Inflammatory macrophage (primary cell): ENCODE data around the gene TANC1.
"Not testable (repeated sequence)": the region's sequence is repeated elsewhere in the genome, so short reads cannot be mapped to it uniquely, and the experiment has no call there.

Source experiments
- DNase-seq, 2 donors: peaks; one replicate each; pipeline ENCODE4 v3.0.0-alpha.2; 2020 to 2022

The TANC1 gene

DNA sequence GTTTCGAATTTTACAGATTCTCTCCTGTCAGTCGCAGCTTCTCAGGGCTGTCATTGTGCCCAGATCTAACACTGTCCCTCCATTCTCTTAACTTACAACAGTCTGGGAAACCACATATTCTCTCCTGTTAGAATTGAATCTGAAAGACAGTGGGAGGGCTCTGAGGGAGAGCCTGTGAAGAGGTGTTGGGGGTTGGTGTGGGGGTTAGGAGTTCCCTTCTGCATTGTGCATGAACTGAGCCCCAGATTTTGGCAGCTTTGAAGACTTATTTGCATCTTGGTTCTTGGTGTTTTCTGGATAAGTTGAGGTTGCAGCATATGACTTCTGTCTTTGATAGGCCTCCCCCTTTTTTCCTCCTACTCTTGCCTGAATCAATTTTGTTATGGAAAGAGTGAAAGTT lies 64.1 kb downstream of the TANC1 start:
- no peak for DNase-seq

DNA sequence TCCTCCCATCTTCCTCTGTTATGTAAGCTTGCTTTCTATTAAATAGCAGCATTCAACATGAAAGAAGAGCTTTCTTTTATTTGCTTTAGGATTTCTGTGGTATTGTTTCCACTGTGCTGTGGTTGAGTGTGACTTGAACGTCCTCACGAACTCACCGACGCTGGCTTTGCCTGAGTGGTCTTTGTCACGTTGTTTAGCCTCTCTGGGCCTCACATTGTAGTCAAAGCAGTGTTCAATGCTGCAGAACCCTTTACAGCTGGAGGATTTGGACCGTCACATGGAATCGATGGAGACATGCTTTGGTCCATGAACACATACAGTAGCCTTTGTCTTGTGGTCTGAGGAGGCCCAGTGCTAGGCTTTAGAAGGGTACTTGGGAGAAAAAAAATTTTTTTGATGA lies 66.3 kb downstream of the TANC1 start:
- no peak for DNase-seq

DNA sequence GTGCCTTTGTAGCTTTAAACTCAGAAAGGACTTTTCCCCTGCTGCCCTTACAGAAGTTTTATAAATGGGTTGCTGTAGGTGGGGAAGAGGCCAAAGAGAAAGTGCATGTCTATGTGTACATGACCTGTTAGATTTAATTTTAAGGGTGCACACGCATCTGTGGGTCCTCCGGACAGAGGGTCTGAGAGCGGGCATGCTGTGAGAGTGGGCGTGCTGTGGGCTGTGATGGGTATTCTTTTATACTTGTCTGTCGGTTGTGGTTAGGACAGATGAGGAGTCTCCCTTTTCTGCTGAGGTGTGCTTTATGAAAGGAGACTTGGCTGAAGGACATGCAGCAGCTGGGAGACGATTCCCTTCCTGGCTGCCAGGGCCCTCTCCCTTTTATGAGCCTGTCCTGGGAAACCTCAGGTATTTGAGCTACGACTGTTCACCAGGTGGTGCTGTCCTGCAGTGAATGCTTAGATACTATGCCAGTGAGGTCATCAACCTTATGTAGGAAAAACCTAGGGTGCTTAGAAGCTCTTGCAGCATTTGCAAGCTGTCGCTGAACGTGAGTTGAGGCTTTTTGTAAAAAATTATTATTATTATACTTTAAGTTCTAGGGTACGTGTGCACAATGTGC lies 67.5 kb downstream of the TANC1 start:
- DNase-seq, result no peak

DNA sequence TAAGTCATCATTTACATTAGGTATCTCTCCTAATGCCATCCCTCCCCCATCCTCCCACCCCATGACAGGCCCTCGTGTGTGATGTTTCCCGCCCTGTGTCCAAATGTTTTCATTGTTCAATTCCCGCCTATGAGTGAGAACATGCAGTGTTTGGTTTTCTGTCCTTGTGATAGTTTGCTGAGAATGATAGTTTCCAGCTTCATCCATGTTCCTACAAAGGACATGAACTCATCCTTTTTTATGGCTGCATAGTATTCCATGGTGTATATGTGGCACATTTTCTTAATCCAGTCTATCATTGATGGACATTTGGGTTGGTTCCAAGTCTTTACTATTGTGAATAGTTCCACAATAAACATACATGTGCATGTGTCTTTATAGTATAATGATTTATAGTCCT lies 68.0 kb downstream of the TANC1 start:
- not testable (repeated sequence) for DNase-seq

DNA sequence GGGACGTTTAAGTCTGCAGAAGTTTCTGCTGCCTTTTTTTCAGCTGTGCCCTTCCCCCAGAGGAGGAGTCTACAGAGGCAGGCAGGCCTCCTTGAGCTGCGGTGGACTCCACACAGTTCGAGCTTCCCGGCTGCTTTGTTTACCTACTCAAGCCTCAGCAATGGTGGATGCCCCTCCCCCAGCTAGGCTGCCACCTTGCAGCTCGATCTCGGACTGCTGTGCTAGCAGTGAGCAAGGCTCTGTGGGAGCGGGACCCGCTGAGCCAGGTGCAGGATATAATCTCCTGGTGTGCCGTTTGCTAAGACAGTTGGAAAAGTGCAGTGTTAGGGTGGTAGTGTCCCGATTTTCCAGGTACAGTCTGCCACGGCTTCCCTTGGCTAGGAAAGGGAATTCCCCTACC lies 72.9 kb downstream of the TANC1 start:
- not testable (repeated sequence) for DNase-seq

DNA sequence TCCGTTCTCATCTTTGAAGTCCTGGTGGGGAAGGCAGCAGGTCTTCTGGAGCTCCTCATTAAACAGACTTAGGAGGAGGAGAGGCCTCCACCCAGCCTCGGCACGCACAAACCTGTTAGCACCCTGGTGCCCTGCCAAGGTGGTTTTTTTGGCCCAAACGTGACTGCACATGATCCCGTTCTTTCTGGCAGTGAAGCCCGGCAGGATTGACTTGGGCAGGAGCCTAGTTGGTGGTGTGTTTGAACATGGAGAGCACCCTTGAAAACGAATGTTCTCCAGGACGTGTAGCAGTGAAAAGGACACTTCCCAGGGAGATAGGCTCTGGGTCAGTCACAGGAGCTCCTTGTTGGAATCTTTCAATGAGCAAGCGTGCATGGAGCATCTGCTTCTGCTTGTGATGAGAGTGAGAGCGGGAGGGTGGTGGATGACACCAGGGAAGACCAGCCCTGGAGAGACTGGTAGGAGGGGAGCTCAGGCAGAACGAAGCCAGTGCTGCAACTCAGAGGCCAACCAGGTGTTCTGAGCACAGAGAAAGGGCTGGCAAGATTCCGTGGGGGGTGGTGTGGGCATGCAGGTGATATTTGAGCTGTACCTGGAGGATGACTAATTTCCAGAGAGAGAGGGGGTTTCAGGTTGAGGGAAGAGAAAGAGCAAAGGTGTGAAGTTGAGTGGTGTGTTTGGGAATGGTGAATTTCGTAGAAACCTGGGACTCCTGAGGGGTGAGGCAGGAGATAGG lies 73.8 kb downstream of the TANC1 start:
- no peak for DNase-seq

DNA sequence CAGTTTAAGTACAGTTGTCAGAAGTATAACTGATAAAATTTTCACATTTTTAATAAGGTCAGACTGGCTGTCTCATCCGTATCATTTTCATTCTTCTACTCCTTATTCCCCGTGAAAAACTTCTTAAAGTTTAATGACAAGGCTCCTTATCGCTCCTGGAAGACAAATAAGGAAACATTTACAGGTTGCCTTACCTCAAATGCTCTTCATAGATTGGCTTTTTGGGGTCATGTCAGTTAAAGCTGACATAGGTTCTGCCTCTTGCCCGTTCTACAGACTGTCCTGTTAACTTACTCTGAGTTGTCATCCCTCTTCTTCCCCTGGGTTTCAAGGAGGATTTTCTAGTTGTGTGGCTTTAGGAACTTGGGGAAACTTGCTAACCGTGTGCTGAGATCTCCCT lies 75.3 kb downstream of the TANC1 start:
- no peak for DNase-seq

DNA sequence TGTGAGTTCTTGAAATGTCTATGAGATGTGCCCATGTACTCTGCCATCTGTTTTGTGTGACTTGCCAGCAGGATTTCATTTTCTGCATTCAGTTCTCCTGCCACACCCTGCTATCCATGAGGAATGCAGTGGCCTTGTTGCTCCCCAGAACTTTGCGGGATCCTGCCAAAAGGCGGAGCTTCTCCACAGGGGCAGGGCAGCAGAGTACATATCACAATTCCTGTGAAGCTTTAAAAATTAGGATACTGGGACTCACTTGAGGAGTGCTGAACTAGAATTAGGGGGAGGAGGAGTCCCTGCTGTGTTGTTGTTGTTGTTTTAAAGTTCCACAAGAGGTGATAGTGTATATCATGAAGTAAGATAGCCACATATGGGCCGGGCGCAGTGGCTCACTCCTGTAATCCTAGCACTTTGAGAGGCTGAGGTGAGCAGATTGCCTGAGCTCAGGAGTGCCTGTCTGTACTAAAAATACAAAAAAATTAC lies 76.4 kb downstream of the TANC1 start:
- no peak for DNase-seq

DNA sequence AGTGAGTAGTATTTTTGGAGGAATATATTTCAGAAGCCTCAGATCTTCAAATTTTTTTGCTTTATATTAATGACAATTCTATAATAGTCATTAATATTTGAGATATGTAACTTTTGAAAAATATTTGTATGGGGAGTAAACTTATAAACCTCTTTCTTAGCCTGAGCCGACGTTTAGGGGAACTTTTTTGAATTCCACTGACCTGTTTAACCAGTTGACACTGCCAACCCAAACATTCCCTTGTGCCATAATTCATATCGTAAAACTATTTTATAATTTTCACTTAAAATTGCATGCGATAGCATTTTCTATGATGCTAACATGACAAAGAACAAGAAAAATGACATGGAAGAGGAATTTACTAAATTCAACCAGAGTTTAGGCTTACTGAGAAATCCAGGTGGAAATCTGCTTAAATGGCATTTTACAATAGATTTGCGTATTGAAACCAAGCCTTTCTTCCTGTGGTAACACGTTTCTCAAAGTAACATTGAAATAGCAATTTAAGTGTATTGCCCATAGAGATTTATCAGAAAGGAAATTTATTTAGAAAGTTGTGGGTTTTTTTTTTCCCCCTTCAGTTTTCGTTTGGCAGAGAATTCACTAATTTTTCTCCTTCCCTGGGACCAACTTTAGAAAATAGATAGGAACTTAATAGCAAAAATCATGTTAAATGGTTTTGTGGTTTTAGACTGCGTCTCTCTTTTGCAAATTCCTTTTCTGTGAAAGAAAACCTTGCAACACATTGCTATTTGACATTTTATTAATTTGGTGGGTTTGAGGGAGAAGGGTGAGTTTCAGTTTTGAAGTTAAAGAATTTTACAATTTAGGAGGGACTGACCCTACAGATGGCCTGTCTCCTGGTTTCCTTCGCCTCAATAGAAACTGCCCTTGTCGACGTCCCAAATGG lies 77.4 kb downstream of the TANC1 start:
- DNase-seq, result no peak

DNA sequence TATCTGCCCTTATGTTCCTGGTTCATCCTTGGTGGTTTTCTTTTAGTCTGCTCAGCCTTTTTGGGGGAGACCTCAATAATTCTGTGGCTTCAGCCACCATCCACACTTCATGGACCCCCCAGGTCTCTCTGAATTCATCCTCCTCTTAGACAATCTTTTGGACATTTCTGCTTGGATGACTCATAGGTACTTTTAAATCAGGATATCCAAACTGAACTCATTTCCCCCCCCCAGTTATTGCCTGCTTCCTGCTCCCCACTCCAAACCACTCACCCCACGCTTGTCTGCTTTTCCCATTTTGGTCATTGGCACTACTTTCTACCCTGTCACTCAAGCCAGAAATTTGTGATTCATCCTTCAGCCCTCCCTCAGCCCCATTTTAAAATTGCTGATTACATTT lies 78.5 kb downstream of the TANC1 start:
- no peak for DNase-seq

DNA sequence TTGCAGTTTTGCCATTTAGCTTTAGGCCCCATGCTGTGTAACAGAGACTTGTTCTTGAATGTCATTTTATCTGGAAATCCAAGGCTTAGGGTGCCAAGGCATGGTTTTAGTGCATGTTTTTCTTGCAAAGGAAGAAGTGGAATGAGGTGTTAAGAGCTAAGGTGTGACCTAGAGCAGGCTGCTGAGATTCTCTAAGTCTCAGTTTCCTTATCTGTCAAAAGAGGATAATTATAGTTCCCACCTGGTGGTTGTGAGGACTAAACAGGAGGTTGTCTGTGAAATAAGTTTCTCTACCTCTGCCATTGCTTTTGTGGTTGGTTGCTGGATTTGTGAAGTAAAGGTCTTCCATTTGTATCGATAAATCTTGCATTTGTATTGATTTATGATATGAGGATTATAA lies 82.0 kb downstream of the TANC1 start:
- DNase-seq, result no peak

DNA sequence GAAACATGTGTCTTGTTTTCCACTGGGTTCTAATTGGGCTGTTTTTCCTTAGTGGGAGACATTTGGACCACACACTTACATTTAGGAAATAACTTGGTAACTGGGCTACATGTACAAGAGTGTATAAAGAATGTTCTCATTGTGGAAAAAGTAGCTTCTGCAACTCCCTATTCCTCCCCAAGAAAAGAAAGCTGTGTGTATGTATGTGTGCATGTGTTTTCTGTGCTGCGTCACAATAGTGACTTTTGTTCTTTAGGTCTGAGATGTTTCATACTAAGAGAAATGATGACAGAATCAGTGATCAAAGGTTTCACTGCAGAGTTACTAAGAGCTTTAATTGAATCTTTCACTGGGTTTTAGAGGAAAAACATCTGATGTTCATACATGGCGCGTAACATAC lies 82.7 kb downstream of the TANC1 start:
- DNase-seq, result no peak

DNA sequence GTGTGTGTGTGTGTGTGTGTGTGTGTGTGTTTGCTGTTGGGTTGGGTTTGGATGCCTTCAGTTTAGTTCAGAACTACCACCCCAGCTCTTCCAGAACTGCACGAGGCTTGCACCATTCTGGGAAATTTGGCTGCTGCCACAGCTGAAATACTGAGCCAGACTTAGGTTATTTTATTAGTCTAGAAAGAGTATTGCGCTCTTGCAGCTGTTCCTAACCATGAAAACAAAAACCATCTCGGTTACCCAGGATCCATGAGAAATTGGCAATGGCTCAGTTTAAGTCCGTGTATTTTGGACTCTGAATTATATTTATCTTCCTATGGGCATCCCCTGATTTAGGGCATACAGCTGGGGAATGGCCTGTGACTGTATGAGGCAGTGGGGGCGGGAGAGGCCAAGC lies 83.2 kb downstream of the TANC1 start:
- no peak for DNase-seq

DNA sequence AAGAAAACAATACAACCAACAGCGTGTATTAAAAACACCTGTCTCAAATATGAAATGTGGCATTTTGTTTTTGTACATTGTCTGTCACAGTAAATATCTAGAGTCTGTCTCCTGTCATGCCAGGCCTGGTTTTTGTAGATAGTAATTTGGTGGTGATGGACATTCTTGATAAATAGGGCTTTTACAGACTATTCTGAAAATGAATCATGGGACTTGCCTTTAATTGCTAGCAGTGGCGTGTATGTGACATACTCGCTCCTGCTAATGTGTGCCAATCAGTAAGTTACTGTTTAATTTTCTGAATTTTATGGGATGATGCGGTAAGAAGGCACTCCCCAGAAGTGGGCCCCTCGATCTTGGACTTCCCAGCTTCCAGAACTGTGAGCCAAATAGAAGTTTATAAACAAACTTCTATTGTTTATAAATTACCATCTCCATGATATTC lies 83.7 kb downstream of the TANC1 start:
- no peak for DNase-seq

DNA sequence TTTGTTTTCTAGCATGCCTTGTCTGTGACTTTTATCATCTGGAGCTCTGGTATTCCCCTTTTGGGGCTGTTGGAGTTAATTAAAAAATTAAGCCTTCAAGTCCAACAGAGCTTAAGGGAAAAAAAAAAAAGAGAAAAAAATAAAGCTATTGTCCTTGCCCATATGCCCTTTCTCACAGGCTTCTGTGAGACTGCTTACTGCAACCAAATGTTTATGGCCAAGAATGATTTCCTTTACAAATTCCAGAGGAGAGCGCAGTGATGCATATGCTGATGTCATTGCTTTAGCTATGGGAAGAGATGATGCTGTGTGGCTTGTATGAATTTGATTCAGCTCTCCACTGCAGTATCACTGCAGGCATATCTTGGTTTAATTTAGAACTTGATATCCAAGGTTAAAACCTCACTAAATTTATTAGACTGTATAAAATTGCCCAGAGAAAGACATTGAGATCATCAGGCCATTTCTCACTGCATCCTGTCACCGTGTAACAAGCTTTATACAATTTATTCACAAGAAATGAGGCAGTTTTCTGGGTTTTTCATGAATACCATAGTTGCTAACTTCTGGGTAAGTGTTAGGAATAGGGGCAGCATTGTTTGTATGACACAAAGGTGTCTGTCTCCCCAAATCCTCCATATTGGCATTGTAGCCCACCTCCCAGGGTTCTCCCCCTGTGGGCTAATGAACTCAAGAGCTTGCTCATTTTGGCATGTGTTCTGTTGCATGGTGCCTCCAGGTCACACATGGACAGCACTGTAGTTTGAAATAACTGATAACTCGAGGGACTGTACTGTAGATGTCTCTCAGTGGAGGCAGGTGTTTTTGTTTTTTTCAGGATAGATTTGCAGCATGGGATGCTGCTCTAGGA lies 85.0 kb downstream of the TANC1 start:
- DNase-seq, result no peak

DNA sequence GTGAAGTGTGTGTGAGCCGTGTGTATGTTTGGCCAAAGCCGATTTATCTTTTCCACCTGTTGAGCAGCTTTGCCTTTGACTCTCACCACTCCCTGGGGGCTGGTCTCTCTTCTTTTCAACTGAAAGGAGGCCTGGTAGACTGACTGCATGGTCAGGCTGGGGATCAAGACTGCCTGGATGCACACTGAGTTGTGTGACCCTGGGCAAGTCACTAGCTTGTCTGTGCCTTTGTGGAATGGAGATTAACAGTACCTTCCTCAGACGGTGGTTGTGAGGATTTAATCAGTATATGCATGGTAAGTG lies 85.5 kb downstream of the TANC1 start:
- DNase-seq, result no peak

DNA sequence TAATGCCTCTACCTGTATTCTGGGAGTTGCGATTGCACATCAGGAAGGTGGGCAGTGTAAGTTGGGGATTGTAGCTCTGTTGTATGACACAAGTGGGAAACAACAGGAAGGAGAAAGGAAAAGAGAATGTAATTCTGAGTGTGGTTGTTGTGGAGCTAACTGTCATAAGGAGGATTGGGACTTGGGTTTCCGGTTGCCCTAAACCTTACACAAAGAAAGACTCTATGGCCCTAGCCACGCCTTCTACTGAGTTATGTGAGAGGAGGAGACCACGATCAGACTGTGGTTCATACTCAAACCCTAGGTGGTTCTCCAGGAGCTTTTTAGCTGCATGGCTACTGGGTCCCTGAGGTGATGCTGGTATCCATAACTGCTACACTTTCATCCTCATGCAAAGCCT lies 86.5 kb downstream of the TANC1 start:
- DNase-seq, result no peak

DNA sequence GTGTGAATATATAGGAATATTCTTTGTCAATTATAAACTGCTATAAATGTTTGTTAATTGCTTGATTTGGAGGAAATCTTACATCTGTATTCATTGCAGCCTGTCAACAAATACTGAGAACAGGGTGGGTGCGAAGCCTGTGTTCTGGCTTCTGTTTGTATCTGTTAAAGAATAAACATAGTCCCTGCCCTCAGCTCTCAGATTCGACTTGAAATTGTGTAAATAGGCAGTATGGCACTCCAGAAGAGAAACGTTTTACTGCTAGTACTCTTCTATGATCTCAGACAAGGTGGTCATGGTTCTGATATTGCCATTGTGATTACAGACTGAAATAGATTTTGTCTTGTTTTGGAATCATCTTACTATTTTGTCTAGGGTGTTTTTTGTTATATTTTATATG lies 92.1 kb downstream of the TANC1 start:
- no peak for DNase-seq

DNA sequence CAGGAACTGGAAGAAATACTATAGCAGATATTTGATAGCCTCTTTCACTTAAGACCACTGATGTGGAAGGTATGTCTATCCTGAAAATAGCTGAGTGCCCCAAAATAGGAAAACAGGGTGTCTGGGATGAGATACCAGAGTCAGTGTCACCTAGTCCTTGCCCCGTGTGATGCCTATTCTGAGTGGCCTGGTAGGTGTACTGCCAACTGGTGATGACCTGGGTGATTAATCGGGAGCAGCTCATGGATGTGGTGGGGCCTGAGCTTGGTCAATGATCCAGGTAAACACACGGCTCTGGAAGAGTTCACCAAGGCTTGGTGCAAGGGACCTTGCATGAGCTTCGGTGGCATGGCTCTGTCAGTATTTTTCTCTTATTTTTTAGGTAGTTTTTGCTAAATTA lies 95.2 kb downstream of the TANC1 start:
- DNase-seq, result no peak

DNA sequence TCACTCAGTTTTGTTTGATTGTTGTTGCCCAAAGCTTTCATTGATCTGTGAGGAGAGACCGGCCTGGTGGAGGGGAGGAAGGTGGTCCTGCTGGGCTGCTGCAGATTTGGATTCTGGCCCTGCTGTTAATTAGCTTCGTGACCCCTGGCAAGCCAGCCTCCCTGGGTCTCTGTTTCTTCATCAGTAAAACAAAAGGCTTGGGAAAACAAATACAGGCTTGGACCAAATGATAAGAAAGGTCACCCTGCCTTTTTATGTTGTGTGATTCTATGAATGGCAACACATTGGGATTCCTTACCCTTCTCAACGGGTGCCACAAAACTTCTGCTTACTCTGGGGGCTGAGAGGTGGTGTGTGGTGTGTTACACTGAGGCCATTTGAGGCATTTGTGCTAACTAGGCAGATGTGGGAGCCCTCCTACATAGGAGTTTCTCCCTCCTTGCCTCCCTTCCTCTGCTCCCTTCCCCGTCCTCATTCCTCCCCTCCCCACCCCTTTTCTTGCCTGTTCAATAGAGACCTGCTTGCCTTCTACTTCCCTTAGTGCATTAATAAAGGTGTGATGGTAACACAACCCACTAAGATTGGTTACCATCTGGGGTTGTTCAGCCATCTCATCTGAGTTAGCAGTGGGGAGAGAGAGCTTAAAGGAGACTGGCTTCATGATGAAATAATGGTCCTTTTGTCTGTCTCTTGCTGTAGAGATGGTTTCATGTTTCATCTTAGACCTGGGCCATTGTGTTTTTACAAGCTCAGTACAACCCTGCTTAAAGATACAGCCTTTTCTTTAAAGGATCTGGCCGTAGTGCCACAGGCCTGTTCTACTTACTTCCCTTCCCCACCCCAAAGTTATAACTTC lies 96.2 kb downstream of the TANC1 start:
- no peak for DNase-seq

DNA sequence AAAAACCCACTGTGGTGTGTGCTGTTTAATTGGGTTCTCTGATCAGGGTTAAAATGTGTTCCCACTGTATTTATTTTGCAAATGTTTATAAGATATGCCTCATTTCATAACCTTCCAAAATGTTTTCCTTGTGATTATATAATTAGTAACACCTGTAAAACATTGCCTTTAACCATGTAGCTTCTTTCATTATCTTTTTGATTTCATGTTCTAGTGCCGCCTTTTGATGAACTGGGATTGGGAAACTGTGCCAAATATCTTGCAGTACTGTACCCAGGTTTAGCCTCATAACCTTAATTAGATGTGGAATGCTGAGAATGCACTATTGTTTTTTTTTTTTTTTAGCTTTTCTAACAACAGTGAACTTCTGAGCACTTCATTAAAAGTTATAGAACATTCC lies 96.9 kb downstream of the TANC1 start:
- DNase-seq, result no peak

DNA sequence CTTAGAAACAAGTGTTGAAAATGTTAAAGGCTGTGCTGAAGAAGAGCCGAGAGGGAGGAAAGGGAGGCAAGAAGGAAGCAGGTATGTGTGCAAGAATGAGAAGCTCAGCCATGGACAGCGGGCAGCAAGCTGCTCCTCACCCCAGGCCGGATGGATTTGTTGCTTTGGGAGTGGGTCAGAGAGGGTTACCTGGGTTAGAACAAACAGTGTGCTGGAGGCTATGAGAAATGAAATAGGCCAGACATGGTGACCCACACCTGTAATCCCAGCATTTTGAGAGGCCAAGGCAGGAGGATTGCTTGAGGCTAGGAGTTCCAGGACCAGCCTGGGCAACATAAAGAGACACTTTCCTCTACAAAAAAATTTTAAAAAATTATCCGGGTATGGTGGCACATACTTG lies 97.5 kb downstream of the TANC1 start:
- no peak for DNase-seq
